ENCODE data around the gene PHLPP2.
A peak's percentile ranks its signal among the peaks of the same experiment; 100 is the strongest.

Gene PHLPP2, protein sequence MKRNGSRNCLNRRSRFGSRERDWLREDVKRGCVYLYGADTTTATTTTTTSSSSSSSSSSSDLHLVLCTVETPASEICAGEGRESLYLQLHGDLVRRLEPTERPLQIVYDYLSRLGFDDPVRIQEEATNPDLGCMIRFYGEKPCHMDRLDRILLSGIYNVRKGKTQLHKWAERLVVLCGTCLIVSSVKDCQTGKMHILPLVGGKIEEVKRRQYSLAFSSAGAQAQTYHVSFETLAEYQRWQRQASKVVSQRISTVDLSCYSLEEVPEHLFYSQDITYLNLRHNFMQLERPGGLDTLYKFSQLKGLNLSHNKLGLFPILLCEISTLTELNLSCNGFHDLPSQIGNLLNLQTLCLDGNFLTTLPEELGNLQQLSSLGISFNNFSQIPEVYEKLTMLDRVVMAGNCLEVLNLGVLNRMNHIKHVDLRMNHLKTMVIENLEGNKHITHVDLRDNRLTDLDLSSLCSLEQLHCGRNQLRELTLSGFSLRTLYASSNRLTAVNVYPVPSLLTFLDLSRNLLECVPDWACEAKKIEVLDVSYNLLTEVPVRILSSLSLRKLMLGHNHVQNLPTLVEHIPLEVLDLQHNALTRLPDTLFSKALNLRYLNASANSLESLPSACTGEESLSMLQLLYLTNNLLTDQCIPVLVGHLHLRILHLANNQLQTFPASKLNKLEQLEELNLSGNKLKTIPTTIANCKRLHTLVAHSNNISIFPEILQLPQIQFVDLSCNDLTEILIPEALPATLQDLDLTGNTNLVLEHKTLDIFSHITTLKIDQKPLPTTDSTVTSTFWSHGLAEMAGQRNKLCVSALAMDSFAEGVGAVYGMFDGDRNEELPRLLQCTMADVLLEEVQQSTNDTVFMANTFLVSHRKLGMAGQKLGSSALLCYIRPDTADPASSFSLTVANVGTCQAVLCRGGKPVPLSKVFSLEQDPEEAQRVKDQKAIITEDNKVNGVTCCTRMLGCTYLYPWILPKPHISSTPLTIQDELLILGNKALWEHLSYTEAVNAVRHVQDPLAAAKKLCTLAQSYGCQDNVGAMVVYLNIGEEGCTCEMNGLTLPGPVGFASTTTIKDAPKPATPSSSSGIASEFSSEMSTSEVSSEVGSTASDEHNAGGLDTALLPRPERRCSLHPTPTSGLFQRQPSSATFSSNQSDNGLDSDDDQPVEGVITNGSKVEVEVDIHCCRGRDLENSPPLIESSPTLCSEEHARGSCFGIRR (N-terminal part only)

DNA sequence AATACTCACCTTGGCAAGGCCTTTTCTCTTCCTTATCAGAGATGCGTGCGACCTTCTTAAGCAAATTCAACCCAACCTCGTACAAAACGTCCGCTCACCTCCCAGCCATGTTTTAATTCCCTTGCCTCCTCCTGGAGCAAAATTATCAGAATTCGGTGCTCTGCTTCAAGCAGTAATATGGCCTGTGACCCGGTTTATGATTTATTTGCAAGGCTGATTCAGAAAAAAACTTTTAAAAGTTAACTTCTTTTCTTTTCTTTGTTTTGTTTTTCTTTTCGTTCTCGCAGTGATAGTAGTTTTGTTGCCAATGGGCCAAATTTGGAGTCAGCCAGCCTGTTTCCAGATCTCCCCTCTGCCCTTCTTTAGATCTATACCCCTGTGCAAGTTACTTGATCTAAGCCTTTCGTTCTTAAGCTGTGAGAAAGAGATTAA, at the start of gene PHLPP2:
PHLPP2 (minus strand) TSS at position 382 of the 432 bp plus-strand sequence. CDS start 9,906 bp downstream, outside the sequence.
- no peak for DNase-seq

DNA sequence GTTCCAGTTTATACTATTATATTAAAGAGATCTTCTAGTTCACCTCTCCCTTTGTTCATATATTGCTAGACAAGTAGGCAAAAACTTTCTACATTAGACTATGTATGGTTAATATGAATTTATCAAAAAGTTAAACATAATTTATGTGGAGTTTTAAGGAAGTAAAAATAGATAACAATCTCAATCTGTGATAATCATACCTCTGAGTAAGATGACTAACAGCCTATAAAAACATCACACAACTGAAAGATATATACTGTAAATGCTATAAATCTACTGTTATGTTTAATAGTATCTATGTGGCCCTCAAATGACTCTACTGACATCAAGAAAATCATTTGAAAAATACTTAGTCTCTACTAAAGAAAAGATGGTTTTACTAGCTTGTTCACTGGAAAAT, 47.1 kb upstream of the PHLPP2 start:
- no peak for DNase-seq

DNA sequence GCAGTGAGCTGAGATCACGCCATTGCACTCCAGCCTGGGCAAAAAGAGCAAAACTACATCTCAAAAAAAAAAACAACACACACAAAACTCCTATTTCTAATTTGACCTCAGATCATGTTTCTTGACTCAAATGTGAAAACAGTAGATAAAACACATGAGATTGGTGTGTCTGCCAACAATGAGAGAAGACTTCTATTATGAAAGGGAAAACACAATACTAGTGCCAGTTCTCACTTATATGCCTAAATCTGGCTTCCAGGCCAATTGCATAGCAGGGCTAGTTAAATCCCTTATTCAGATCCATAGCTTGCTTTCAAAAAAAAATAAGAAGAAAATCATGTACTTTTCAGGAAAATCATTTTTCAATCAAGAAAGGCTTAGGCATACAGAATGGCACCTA, 44.7 kb upstream of the PHLPP2 start:
- DNase-seq = no peak

DNA sequence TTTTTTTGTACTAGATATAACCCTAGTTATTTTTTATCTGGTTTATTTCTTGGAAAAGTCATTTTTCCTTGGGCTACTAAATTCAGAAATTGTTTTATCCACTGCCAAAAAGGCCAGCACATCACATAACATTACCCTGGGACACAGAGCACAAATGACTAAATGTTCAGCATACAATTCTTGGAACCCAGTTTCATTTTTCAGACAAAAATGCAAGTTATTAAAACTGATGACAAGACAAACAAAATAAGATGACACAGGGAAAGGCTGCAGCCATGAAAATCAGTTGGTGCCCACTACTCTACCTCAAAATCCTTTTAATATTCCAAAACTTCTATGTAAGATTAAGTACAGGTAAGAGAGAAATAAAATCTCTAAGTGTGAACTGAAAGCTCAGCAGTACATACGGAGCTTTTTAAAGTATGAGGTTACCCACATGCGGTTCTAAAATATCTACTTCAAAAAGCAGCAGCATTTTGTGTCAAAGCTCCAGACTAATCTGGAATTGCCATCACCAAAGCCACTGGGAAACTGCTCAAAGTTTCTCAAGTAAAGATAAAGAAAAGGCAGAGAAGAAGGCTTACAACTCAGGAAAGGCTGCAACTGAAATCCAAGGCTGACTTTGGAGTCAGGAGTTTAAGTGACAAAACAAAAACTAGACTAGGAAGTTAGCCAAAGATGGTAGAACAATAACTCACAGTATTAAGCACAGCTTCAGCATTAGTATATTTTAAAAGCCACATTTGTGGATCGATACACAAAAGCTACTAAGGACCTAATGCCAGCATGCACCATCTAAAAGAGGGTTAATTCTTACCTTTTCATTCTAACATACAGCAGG, 42.8 kb upstream of the PHLPP2 start:
- DNase-seq = no peak

DNA sequence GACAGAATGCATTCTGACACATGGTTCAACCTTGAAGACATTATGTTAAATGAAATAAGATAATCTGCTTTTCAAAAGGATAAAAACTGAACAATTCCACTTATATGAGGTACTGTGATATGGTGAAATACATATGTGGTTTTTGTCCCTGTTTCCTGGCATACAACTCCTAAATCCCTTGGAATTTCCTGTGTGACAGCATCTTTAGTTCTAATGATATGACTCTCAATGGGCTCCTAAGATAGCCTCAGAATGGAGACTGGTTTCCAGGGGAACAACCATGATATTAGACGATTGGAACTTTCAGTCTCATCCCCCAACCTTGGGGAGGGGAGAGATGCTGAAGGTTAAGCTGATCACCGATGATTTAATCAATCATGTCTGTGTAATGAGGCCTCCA, 37.7 kb upstream of the PHLPP2 start:
- no peak for DNase-seq

DNA sequence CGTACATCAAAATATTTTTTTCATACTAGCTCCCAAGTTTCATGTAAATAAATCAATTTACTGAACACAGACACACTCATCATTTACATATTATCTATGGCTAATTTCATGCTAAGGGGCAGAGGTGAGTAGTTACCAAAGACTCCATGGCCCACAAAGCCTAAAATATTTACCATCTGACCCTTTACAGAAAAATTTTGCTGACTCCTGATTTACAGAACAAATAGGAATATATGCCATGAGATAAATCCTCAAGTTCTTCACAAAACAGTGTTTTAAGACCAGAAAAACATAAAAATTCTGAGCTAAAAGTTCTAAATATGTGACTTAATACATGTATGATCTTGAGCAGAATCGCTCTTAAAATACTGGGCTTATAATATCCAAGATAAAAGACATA, 36.6 kb upstream of the PHLPP2 start:
- no peak for DNase-seq

DNA sequence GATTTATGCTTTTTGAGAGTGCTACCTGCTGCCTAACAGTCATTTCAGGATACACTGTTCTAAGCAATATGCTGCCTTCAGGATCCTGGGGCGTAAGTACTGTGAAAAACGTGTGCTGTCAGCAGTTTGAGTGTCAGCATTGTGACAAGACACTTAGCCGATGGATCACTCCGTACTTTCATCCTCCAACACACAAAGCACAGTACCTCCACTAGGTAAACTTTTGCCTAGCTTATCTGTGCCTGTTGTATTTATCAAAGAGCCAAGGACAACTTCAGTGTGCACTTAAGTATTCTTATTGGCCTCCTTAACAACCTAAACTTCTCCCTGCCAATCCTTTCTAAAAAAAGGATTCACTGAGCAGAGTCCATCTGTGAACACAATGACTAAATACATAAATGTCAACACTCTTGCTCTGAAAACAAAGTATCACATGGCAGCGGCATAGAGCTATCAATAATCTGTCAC, 33.8 kb upstream of the PHLPP2 start:
- DNase-seq = no peak

DNA sequence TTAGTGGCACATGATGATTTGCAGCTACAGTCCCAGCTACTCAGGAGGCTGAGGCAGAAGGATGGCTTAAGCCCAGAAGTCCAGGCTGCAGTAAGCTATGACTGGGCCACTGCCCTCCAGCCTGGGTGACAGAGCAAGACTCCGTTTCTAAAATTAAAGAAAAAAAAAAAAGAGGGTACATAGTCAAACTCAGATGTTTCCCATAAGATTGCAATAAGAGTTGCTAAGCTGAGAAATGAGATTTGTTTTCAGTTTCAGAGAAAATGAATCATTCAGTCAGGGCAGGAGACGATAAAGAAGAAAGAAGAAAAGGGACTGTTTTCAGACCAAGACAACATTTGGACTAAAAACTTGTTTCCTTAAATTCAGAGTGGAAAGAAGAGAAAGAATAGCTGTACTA, 30.2 kb upstream of the PHLPP2 start:
- no peak for DNase-seq

DNA sequence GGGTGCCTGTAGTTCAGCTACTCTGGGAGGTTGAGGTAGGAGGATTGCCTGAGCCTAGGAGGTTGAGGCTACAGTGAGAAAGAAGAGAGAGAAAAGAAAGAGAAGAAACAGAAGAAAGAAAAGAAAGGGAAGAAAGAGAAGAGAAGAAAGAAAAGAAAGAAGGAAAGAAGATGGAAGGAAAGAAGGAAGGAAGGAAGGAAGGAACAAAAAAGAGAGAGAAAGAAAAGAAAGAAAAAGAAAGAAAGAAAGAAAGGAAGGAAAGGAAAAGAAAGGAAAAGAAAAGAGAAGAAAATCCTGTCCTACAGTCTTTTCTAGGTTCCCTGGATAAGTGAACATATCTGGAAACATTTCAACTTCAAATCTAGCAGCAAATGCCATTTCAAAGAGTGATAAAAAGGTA, 29.6 kb upstream of the PHLPP2 start:
- no peak for DNase-seq

DNA sequence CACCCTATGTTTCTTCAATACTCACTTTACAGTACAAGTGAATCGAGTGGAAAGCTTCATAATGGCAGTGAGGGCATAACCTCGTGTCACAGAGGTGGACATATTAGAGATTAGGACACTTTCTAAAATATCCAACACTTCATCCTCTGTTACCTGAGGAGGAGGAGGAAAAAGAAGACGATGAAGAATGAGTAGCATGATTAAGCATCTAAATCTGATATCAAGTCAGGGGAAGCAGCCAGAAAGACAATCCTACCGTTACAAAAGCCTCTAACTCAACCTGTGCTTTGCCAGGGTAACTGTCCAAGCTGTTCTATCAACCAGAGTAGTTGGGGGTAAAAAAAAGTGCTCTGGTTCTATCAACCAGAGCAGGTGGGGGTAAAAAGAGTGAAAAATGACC, 23.7 kb upstream of the PHLPP2 start:
- DNase-seq = no peak

DNA sequence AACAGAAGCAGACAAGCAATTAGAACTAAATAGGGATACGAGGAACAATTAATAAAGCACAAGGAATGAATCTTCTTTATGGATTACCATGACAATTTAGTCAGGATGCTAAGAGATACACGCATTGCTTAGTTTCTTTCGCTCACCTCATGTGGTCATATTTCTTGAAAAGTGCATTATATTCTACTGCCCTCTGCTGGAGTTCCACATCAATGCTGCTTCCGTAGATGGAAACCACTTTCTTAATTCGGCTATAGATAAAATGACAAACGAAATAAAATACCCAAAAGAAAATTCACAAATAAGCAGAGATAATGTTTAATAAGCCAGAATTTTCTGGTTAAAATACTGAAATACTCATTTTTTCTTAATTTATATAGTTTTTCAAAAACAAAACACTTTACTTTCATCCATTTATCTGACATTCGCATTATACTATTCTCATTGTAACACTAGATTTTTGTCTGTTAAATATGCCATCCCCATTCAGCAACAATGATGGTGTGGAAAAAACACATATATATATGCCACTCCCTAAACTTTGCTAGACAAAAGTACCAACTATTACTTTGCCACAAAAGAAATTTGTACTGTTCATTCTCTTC, 22.0 kb upstream of the PHLPP2 start:
- peak; percentile 1 for DNase-seq

DNA sequence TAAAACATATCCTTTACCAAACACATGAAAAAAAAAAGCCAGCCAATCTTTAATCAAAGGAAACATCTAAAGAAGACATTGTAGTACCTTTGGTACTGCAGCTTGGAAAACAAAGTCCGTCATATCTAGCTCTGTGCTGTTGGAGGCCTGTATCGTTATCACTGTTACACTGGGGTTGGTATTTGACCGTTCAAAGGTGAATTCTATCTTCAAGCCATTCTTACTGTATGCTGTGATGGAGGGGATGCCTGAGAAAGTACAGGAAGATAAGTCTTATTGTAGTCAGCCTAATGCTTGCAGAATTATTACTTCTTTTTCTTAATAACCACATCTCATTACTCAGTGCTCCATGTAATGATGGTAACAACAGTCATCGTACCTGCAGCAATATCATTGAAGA, 14.4 kb upstream of the PHLPP2 start:
- DNase-seq = no peak

DNA sequence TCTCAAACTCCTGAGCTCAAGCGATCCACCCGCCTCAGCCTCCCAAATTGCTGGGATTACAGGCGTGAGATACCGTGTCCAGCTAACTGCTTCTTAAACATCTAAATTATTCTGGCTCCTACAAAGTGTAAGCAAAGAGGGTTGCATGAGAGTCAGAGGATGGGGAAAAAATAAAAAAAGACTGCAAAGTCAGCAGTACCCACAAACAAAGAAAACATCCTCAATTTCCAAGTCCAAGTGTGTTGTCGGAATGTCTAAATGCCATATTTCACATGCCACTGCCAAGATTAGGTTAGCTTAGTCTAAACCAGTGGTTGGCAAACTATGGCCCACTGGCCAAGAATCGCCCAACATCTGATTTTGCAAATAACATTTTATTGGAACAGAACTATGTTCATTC, 13.0 kb upstream of the PHLPP2 start:
- no peak for DNase-seq

DNA sequence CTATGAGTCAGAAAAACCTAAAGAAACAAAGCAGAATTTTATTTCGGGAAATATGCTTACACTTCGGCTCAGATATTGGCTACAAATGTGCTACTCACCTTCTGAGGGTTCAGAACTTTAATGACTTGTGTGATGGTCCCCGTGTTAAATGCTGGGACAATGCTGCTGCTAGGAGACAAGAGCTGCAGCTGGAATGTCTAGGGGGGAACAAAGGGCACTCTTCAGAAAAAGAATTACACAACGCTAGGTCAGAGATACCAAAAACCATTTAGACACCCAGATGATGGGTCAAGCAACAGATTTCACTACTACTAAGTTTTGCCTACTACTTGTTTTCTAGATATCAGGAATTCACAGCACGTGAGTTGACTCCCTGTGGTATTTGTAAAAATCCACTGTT, 10.0 kb upstream of the PHLPP2 start:
- no peak for DNase-seq

DNA sequence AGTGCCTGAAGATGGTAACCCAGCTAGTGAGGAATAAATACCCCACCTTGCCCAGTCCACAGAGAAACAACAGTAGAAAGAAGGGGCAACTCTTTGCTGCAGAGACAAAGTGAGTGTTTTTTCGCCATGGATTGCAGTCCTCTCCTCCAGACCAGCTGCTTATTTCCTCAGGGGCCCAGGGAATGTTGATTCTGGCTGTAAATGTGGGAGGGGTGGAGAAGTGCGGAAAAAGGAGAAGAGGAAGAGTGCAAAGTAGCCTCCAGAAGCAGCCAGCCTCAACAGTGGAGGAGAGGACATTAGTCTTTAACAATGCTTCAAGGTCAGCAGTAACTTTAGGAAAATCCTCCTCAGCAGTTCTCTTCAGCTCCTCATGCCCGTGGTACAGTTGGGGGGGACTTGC, 8.1 kb upstream of the PHLPP2 start:
- no peak for DNase-seq

DNA sequence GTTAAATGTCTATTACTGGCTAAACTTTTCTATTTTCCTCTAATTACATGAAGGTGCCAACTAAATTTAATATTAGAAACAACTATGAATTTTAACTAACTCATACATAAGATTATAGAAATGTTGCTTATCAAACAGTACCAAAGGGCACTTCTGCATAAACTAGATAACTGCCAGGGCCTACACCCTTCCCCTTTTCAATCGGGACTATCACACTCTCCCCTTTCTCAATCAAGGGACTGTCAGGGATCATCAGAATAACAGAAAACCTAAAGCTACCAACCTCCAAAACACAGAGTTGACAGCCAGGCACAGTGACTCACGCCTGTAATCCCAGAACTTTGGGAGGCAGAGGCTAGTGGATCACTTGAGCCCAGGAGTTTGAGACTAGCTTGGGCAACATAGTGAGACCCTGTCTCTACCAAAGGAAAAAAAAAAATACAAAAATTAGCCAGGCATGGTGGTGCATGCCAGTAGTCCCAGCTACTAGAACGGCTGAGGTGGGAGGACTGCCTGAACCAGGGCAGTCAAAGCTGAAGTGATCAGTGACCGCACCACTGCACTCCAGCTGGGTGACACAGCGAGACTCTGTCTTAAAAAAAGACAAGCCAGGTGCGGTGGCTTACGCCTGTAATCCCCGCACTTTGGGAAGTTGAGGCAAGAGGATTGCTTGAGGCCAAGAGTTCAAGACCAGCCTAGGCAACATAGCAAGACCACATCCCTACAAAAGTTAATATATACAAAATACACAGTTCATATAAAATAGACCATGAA, 3.2 kb upstream of the PHLPP2 start:
- DNase-seq = no peak

DNA sequence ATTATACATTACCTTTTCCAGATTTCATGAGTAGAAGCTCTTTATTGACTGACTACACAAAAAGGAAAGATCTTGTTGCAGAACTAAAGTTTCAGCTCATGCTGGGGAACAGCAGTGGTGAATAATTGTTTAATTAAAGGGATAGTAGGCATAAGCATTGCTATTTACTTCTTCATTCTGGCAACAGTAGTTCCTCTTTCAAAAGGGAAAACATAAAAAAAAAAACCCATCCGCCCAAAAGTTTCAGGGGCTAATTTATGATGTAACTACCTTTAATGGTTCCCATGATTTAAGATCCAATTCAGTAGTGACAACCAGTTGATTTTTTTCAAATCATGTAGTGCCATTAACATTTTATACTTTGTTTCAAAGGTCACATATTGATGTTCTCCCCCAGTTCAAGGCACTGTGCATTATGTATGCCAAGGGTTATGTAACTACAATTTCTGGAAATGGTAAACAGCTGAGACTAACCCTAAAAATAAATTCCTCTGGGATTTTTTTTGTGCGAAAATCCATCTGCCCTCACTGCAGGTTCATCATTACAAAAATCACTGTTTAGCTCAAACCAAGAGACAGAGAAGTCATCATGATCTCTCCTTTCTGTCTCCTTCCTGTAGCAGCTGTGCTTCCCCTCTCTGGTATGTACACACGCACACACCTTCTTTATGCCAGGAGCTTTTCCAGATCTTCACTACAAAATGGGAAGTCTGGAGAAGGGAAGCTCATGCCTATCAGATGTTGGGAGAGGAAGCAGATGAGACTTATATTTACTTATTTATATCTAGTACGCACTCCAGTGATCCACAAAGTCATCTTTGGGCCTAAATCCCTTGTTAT, 2.2 kb upstream of the PHLPP2 start:
- no peak for DNase-seq

DNA sequence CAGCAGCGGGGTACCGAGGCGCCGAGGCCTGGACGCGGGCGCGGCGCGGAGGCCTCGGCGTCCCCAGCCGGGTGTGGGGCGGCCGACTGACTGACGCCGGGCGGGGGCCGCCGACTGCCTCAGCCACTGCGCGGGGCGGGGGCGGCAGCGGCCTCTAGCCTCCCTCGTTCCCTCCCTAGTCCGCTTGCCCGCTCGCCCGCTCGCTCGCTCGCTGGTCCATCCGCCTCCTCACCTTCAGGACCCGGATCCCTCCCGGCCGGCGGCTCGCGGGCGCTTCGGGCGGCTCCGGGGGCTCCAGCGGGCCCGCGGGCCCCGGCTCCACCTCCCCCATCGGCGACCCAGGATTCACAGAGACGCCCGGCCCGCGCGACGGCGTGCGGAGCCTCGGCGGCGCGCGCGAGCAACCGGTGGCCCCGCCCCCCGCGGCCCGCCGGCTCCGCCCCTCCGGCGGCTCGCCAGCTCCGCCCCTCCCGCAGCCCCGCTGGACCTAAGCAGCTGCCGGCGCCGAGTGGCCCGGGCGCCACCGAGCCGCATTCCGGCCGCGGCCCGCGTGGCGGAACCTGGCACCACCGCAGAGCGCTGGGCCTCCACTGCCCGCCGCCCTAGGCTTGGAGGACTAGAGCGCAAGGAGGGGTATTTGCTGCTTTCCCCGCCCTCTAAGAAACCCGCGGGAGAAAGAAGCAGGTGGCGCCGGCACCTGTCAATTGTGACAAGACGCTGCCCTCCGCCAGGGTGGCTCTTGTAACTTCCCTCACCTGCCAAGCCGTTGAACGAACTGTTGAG, 773 bp downstream of the PHLPP2 start:
- DNase-seq = peak; percentile 46

All from NCI-H774 (cell line).